Osteoblast (primary cell): ENCODE data around the gene TBATA. TPM values are rescaled to one million over a fixed set of nuclear protein-coding genes. Genes with fewer than 3 reads are reported as not detected.

ENCODE experiments used
- DNase-seq: peaks from one replicate; pipeline ENCODE4 v3.0.0; 2011; ENCODE audit warnings: low spot score, mixed read lengths; ENCODE audit not compliant: insufficient read length; ENCODE audit errors: missing footprints
- H2AFZ ChIP-seq: 2 replicates; pipeline ENCODE4 v1.6.0; 2011; ENCODE audit warnings: mild to moderate bottlenecking, low read length
- H3K27ac ChIP-seq: 2 replicates; pipeline ENCODE4 v1.5.1; 2011; ENCODE audit warnings: mild to moderate bottlenecking, low read depth, low read length, moderate library complexity
- H3K27me3 ChIP-seq: 2 replicates; pipeline ENCODE4 v1.6.0; 2012; ENCODE audit warnings: mild to moderate bottlenecking, control low read depth, inconsistent platforms, low read length, moderate library complexity; ENCODE audit not compliant: insufficient read depth
- H3K36me3 ChIP-seq: 2 replicates; pipeline ENCODE4 v1.5.1; 2011; ENCODE audit warnings: mild to moderate bottlenecking, low read length, control low read depth, moderate library complexity; ENCODE audit not compliant: insufficient read depth
- H3K4me1 ChIP-seq: 2 replicates; pipeline ENCODE4 v1.5.1; 2011; ENCODE audit warnings: mild to moderate bottlenecking, low read length, control low read depth, moderate library complexity; ENCODE audit not compliant: insufficient read depth
- H3K4me2 ChIP-seq: 2 replicates; pipeline ENCODE4 v1.6.0; 2011; ENCODE audit warnings: mild to moderate bottlenecking, low read length; ENCODE audit not compliant: insufficient read depth
- H3K4me3 ChIP-seq: fragments of 200-600 bp; sonication (generic); 3 replicates; pipeline ENCODE4 v1.5.1; 2012; ENCODE audit warnings: mild to moderate bottlenecking, low read length, inconsistent platforms; ENCODE audit not compliant: insufficient read depth
- H3K79me2 ChIP-seq: 2 replicates; pipeline ENCODE4 v1.6.0; 2012; ENCODE audit warnings: mild to moderate bottlenecking, low read length, control low read depth, inconsistent platforms; ENCODE audit not compliant: insufficient read depth
- H3K9me3 ChIP-seq: 2 replicates; pipeline ENCODE4 v1.5.1; 2011; ENCODE audit warnings: low read depth, low read length, control low read depth
- H4K20me1 ChIP-seq: 2 replicates; pipeline ENCODE4 v1.6.0; 2012; ENCODE audit warnings: mild to moderate bottlenecking, low read length, control low read depth; ENCODE audit not compliant: insufficient read depth
- total RNA-seq: library from RNA; depleted of rRNA; stranded (reverse); fragments of >200 nt; gene quantifications from 2 replicates; pipeline ENCODE4 v1.2.3, GENCODE V29; 2012
- TF ChIP-seq, protein P1 (sequence below): IDR thresholded peaks from 2 replicates; pipeline ENCODE4 v1.5.1; 2011; ENCODE audit warnings: mild to moderate bottlenecking, low read depth, low read length, moderate library complexity; ENCODE audit errors: extremely low read depth

TBATA gene
- total RNA-seq, 1 donor: not detected

DNA sequence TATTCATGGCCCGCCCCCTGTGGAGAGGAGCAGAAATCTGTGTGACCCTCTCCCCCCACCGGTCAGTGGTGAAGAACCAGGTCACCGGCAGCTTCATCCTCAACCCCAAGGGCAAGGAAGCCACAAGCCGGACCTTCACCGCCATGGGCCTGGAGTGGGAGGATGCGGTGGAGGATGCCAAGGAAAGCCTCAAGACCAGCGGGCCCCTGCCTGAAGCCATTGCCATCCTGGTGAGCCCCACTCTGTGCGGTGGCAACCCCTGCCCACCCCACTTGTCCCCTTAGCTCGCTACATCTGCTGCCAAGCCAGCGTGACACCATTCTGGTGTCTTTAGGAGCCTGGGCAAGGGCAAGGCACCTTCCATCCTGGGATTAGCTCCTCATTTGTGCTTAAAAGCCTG lies 35.4 kb downstream of the TBATA start:
- Histone ChIP-seq H3K4me1 (peaks cover 7% of the 10 kb centered on the region), H3K36me3 (no peaks in the 10 kb centered on the region), H3K27ac (no peak overlapping the region), H3K79me2 (no peaks in the 10 kb centered on the region), H4K20me1 (no peaks in the 10 kb centered on the region), H3K4me2 (no peak overlapping the region), H3K27me3 (no peaks in the 10 kb centered on the region), H3K9me3 (peaks cover 2% of the 10 kb centered on the region), H2AFZ (no peak overlapping the region), H3K4me3 (no peak overlapping the region)
- peak; percentile 80 for DNase-seq
- TF ChIP-seq, protein P1, sequence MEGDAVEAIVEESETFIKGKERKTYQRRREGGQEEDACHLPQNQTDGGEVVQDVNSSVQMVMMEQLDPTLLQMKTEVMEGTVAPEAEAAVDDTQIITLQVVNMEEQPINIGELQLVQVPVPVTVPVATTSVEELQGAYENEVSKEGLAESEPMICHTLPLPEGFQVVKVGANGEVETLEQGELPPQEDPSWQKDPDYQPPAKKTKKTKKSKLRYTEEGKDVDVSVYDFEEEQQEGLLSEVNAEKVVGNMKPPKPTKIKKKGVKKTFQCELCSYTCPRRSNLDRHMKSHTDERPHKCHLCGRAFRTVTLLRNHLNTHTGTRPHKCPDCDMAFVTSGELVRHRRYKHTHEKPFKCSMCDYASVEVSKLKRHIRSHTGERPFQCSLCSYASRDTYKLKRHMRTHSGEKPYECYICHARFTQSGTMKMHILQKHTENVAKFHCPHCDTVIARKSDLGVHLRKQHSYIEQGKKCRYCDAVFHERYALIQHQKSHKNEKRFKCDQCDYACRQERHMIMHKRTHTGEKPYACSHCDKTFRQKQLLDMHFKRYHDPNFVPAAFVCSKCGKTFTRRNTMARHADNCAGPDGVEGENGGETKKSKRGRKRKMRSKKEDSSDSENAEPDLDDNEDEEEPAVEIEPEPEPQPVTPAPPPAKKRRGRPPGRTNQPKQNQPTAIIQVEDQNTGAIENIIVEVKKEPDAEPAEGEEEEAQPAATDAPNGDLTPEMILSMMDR: no peak

DNA sequence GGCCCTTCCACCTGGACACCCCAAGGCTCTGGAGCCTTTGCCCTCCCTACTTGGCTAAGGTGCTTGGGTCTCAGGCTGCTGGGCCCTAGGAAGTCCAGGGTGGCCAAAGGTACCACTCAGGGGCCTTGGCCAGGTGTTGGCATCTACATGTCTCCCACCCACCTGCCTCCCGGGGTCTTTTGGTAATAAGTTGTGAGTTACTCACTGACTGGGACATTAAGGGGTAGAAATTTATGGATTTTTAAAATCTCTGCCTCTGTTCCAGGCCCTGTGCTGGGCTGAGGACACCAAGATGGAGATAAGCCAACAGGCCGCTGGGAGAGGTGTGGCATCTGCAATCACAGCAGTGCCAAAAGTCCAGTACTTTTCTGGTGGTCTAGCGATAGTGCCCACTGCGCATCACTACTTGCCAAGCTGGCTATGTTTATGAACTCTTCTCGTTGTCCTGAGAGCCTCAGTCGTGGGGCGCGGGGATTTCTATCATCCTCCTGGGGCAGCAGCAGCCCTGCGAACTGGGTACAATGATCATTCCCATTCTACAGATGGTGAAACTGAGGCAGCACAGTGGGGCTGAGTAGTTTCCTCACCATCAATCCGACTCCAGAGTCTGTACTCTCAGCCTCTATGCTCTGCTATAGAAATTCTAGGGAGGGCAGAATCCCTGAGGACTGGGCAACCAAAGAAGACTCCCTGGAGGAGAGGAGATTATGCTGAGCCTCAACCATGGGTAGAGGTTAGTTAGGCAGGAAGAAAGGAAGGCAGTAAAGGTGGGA lies 36.2 kb downstream of the TBATA start:
- Histone ChIP-seq H3K27me3 (no peaks in the 10 kb centered on the region), H2AFZ (no peak overlapping the region), H3K4me3 (no peak overlapping the region), H3K4me1 (no peaks in the 10 kb centered on the region), H3K36me3 (no peaks in the 10 kb centered on the region), H3K27ac (no peak overlapping the region), H3K4me2 (no peak overlapping the region), H3K9me3 (peaks cover 2% of the 10 kb centered on the region), H3K79me2 (no peaks in the 10 kb centered on the region), H4K20me1 (no peaks in the 10 kb centered on the region)
- TF ChIP-seq, protein P1: no peak
- no peak for DNase-seq

DNA sequence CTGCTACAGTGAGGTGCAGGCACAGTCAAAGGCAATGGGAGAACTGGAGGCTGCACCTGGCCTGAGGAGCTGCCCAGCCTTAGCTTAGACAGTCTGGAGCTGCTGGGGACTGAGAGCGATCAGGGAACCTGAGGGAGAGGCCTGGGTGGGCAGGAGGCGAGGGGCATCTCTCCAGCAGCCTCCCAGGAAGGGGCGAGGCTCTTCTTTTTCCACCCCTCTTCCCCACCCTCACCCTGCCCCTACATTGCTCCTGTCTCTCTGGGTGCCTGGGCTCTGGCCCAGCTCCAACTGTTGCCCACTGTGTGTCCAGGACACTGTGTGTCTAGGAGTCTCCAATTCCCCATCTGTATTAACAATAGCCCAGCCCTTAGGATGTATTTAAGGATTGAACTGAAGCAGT lies 36.9 kb downstream of the TBATA start:
- Histone ChIP-seq H3K4me1 (no peaks in the 10 kb centered on the region), H3K79me2 (no peaks in the 10 kb centered on the region)

DNA sequence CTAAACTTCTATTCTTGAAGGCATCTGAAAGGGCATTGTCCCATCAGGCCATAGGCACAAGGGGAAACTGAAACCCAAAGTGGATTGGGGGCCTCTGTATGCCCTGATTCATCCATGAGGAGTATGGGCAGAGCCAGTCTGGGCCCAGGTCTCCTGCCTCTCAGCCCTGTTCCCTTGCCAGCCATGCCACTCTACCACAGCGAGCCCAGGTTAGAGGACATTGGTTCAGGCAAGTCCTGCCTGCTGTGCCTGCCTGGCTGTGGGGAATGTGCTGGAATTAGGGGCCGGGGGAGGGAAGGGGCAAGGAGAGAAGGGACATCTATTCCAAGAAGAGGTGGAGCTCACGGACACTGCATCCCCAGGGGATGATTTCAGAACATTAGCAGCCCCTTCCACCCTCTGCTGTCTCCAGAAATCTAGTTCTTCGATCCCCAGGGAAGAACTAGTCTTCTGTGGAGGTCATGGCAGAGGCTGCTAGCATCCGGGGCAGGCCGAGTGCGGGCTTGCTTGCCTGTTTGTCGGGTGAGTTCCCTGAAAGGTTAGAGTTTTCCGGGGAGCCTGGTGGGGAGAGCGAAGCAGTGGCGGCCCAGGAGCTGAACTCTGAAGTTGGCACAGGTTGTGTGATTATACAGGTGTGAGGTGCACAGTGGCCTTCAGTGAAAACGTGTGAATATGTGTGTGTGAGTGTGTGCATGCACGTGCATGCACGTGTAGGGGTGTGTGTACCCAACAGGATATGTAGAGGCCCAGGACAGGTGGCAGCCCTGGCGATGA lies 37.8 kb downstream of the TBATA start:
- no peaks in the 10 kb centered on the region for H3K4me1 ChIP-seq
- H3K9me3 ChIP-seq: peaks cover 2% of the 10 kb centered on the region
- no peak for DNase-seq
- H2AFZ ChIP-seq: no peak overlapping the region
- no peaks in the 10 kb centered on the region for H3K79me2 ChIP-seq
- no peaks in the 10 kb centered on the region for H3K27me3 ChIP-seq
- no peaks in the 10 kb centered on the region for H3K36me3 ChIP-seq
- H3K27ac ChIP-seq: no peak overlapping the region
- no peak overlapping the region for H3K4me2 ChIP-seq
- TF ChIP-seq, protein P1: no peak
- H4K20me1 ChIP-seq: no peaks in the 10 kb centered on the region
- no peak overlapping the region for H3K4me3 ChIP-seq

More for the DNA sequence above, 36.9 kb downstream of the TBATA start:
- no peak for DNase-seq
- no peak overlapping the region for H3K4me3 ChIP-seq
- no peak overlapping the region for H2AFZ ChIP-seq
- TF ChIP-seq, protein P1: no peak
- H3K9me3 ChIP-seq: peaks cover 2% of the 10 kb centered on the region
- H3K27me3 ChIP-seq: no peaks in the 10 kb centered on the region
- no peaks in the 10 kb centered on the region for H3K36me3 ChIP-seq
- H4K20me1 ChIP-seq: no peaks in the 10 kb centered on the region
- H3K27ac ChIP-seq: no peak overlapping the region
- H3K4me2 ChIP-seq: no peak overlapping the region
